HG03196 (cell line): ENCODE results near the gene FZD8.
A peak's percentile ranks its signal among the peaks of the same experiment; 100 is the strongest.

ENCODE experiments used
- ATAC-seq: cut with Tn5 transposase; IDR thresholded peaks from one replicate; pipeline ENCODE4 v1.9.1; 2021; ENCODE audit not compliant: unreplicated experiment

The FZD8 gene

DNA sequence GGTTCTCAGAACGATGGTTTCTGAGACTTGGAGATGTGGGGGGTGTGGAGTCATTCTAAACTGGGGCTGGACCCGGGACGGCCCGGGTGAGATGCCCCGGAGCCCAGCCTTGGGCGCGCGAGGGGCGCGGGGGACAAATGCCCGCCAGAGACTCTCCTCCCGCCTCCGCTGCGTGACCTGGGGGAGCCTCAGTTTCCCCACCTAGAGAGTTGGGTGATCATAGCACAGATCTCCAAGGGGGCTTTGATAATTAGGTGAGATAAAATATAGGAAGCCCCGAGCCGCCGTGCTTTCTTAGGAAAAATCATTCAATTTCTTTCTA, 658 bp upstream of the FZD8 start:
- no peak for ATAC-seq

DNA sequence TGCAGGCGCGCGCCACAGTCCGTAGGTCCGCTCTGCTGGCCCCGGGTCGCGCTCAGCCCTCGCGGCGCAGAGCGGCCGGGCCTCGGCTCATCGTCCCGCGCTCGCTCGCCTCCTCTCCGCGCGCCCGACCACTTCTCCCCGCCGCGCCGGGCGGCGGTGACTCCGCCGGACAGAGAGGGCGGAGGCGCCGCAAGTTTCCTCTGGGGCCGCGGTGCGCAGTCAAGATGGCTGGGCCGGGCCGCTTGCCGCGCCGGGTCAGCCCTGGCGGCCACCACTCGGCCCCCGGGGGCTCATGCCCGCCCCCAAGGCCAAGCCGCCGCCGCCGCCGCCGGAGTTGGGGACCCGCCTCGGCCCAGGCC, 441 bp downstream of the FZD8 start:
- peak; percentile 21 for ATAC-seq

DNA sequence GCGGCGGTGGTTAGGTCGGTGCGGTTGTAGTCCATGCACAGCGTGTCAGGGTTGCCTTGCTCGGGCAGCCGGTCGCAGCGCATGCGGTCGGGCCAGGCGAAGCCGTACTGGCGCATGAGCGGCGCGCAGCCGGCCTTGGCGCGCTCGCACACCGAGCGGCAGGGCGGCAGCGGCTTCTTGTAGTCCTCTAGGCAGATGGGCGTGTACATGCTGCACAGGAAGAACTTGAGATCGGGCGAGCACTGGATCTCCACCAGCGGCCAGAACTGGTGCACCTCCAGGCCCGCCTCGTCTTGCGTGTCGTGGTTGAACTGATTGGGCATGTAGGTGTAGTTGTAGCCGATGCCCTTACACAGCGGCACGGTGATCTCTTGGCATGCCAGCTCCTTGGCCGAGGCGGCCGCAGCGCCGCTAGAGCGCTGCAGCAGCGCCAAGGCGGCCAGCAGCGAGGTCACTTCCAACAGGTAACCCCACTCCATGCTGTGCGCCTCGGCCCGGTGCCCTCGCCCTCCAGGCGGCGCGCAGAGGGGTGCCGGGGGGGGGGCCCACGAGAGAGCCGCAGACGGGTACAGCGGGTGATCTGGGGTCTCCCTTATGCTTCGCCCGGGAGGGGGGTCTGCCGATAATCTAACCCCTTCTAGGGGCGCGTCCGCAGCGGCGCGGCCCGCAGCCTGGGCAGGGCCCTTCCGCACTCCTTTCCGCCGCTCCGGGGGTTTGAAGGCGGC, 983 bp downstream of the FZD8 start:
- no peak for ATAC-seq

GRCh38 chr10:35640474-35640873, 1.6 kb downstream of the FZD8 start:
- no peak for ATAC-seq

GRCh38 chr10:35639728-35640401, 2.2 kb downstream of the FZD8 start:
- ATAC-seq: no peak

DNA sequence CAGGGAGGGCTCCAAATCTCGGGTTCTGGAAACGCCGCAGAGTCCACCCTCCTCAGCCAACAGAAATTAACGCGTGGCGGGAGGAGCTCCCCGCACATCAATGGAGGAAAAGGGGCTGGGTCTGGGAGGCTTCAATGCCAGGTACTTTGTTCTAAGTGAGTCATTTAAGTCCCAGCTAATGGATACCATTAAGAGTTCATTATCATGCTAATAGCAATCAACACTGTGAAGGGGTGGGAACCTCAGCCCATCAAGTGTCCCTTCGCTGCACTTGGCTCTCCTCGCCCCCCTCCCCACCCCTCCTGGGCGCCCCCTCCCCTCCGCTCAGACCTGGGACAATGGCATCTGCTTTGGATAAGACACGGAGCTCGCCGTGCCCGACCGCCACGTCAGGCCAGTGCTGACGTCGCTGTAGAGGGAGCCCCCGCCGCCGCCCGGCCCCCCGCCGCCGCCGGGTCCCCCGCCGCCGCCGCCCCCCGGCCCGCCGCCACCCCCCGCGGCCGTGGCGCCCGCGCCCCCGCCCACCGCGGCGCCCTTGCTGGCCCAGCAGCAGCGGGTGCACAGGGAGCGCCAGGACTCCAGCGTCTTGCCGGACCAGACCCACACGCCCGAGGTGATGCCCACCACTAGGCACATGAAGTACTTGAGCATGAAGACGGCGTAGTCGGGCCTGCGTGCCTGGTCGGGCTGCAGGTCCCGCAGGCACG, 2.9 kb downstream of the FZD8 start:
- ATAC-seq: no peak

GRCh38 chr10:35638101-35638500, 4.0 kb downstream of the FZD8 start:
- ATAC-seq: no peak

GRCh38 chr10:35637462-35637861, 4.6 kb downstream of the FZD8 start:
- no peak for ATAC-seq

GRCh38 chr10:35636956-35637355, 5.1 kb downstream of the FZD8 start:
- no peak for ATAC-seq

GRCh38 chr10:35635576-35635975, 6.5 kb downstream of the FZD8 start:
- ATAC-seq: peak; percentile 75

DNA sequence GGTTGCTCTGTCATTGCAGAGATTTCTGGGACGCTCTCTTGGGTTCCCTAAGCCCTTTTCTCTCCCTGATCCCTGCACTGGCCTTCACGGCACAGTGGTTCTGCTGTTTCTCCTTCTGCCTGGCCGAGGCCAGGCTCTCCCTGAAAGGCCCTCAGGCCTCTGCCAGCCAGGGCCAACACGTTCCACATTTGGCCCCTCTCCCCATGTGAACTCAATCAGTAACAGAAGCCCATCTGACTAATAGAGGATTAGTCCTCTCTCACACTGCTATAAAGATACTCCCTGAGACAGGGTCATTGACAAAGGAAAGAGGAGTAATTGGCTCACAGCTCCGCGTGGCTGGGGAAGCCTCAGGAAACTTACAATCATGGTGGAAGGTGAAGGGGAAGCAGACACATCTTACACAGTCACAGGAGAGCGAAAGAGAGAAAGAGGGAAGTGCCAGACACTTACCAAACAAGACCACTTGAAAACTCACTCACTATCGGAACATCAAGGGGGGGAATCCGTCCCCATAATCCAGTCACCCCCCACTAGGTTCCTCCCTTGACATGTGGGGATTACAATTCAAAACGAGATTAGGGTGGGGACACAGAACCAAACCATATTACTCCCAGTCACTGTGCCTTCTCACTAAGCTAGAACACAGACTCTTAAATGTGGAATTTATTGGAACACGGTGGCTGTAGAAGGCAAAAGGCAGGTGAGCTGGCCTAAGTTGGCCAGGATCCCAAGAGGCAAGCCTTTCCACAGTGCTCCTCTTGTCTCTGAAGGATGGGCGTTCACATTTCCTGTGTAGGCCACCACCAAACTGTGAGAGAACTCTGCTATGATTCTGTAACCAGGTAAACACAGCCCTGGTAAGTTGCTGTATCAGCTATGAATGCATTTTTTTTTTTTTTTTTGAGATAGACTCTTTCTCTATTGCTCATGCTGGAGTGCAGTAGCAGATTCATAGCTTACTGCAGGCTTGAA, 8.8 kb downstream of the FZD8 start:
- ATAC-seq: no peak

DNA sequence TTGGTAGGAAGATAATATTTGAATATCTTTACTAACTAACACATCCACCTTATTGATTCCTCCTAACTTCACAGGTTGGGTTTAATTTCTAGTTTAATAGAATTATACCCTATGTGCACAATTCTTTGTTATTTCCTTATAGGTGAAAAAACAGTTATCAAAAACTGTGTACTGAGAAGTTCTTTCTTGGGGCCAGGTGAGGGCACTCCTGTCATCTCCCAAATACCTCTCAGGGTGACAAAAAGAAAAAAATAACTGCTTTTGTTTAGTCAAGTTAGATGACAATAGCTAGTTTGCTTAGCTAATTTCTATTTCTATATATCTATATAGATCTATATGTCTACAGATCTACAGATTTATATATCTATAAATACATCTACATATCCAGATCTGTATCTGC, 10.1 kb downstream of the FZD8 start:
- ATAC-seq: no peak

GRCh38 chr10:35631404-35631803, 10.7 kb downstream of the FZD8 start:
- ATAC-seq: no peak

- ATAC-seq: no peak
Measured at GRCh38 chr10:35626971-35627507, 15.1 kb downstream of the FZD8 start.

- ATAC-seq: no peak
Measured at GRCh38 chr10:35614312-35614711, 27.8 kb downstream of the FZD8 start.

- ATAC-seq: no peak
Measured at GRCh38 chr10:35613597-35614226, 28.4 kb downstream of the FZD8 start.

GRCh38 chr10:35613107-35613440, 29.0 kb downstream of the FZD8 start:
- ATAC-seq: no peak

- no peak for ATAC-seq
Measured at GRCh38 chr10:35612385-35613106, 29.6 kb downstream of the FZD8 start.

GRCh38 chr10:35611750-35612149, 30.3 kb downstream of the FZD8 start:
- no peak for ATAC-seq

DNA sequence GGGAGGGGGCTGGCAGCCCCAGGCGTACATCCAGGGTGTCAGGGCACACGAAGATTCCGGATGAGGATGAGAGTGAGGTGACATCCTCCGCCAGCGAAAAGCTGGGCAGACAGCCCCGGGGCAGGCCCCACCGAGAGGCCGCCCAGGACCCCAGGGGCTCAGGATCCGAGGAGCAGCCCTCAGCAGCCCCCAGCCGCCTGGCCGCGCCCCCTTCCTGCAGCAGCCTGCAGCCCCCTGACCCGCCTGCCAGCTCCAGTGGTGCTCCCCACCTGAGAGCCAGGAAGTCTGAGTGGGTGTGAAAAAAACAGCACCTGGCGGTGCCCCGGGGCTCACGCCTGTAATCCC, 33.8 kb downstream of the FZD8 start:
- no peak for ATAC-seq
